NCI-H82 (cell line): Measurements from ENCODE around the gene TRANK1.

ENCODE experiments used
- DNase-seq: peaks from one replicate; lab custom pipeline; 2025; lab: John Stamatoyannopoulos, UW

TRANK1 gene

GRCh38 chr3:36843065-36844051, 101.5 kb downstream of the TRANK1 start:
- DNase-seq = peak; percentile 63

- DNase-seq = no peak
Measured at GRCh38 chr3:36842275-36842674, 102.6 kb downstream of the TRANK1 start.

GRCh38 chr3:36840453-36840921, 104.4 kb downstream of the TRANK1 start:
- no peak for DNase-seq

GRCh38 chr3:36837089-36837488, 107.8 kb downstream of the TRANK1 start:
- DNase-seq = no peak

GRCh38 chr3:36833160-36833814, 111.6 kb downstream of the TRANK1 start:
- no peak for DNase-seq

GRCh38 chr3:36832406-36832805, 112.4 kb downstream of the TRANK1 start:
- DNase-seq = no peak

GRCh38 chr3:36827133-36827532, 117.7 kb downstream of the TRANK1 start:
- no peak for DNase-seq

- DNase-seq = no peak
Measured at GRCh38 chr3:36826240-36826639, 118.6 kb downstream of the TRANK1 start.

GRCh38 chr3:36824443-36824842, 120.4 kb downstream of the TRANK1 start:
- DNase-seq = no peak

GRCh38 chr3:36823806-36824205, 121.0 kb downstream of the TRANK1 start:
- DNase-seq = peak; percentile 87

- no peak for DNase-seq
Measured at GRCh38 chr3:36820083-36820482, 124.8 kb downstream of the TRANK1 start.

GRCh38 chr3:36817806-36818533, 126.9 kb downstream of the TRANK1 start:
- DNase-seq = peak; percentile 1

GRCh38 chr3:36815375-36815774, 129.5 kb downstream of the TRANK1 start:
- no peak for DNase-seq

- no peak for DNase-seq
Measured at GRCh38 chr3:36814776-36815175, 130.1 kb downstream of the TRANK1 start.

- no peak for DNase-seq
Measured at GRCh38 chr3:36814066-36814717, 130.7 kb downstream of the TRANK1 start.

GRCh38 chr3:36813305-36813704, 131.5 kb downstream of the TRANK1 start:
- DNase-seq = no peak

GRCh38 chr3:36812240-36812639, 132.6 kb downstream of the TRANK1 start:
- DNase-seq = no peak

- DNase-seq = no peak
Measured at GRCh38 chr3:36811768-36812167, 133.1 kb downstream of the TRANK1 start.

GRCh38 chr3:36804295-36805055, 140.4 kb downstream of the TRANK1 start:
- DNase-seq = peak; percentile 91

- DNase-seq = no peak
Measured at GRCh38 chr3:36803091-36803791, 141.6 kb downstream of the TRANK1 start.
